HG03103 (cell line): ENCODE results near the gene ERBB4.
A peak's percentile ranks its signal among the peaks of the same experiment; 100 is the strongest.

ENCODE experiments used
- ATAC-seq: cut with Tn5 transposase; IDR thresholded peaks from one replicate; pipeline ENCODE4 v1.9.1; 2021; ENCODE audit warnings: low read depth; ENCODE audit not compliant: unreplicated experiment

The ERBB4 gene

DNA sequence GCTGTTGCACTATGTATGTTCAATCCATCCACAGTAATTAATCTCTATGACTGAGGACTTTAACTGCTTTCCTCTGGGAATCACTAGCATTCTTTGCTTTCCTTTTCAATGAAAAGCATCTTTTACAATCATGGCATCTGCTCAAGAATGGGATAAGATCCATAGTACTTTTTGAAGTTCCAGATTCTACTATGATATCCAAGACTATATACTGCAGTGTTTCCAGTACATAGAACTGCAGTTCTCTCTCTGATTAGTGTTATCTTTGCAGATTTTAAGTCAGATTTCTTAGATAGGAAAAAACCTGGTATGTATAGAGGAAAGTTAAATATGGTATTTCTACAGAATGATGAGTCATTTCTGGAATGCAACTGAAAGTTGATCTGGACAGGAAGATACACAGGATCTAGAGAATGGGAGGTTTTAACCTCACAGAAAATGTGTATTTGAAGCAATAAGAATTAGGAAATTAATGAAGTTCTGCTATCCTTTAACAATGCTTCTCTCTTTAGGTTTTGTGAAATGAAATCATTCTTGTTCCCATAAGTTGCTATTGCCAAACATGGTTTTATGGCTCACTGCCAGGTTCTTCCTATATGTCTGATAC, 670.7 kb downstream of the ERBB4 start:
- ATAC-seq: peak; percentile 81

DNA sequence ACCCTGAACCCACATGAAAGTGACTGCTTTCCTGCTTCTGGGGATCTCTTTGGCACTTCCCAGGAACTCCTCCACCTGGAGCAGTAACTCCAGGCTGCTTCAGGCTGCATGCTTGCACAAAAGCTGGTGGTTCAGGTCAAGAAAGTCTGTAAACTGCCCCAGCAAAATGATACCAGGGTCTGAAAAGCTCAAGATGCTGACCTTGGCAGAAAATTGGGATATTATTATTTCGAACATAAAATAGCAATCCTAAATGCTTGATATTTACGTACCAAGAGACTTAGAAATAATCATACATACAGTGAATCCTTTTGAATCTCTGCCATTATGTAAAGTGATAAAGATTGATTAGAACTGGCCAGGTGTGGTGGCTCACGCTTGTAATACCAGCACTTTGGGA, 674.3 kb downstream of the ERBB4 start:
- ATAC-seq: no peak

- no peak for ATAC-seq
Observed at GRCh38 chr2:211860224-211860623, 678.4 kb downstream of the ERBB4 start.

- no peak for ATAC-seq
Observed at GRCh38 chr2:211854832-211855231, 683.8 kb downstream of the ERBB4 start.

DNA sequence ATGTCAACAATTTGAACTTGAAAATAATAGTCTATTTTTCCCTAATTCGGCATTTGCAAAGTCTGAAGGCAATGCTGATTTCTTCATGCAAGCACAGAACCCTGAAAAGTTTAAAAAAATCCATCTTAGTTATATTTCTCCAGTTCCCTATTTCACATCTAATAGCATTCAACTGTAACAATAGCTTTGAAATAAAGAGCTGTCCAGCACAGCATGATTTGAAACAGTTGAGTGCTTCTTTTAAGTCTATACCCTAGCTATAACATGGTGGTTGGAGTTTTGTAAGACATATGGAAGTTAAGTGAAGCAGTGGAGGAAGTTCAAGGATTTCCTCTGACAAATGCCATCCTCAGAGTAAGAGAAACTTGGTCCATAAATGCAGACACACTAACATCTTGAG, 691.9 kb downstream of the ERBB4 start:
- ATAC-seq: no peak

DNA sequence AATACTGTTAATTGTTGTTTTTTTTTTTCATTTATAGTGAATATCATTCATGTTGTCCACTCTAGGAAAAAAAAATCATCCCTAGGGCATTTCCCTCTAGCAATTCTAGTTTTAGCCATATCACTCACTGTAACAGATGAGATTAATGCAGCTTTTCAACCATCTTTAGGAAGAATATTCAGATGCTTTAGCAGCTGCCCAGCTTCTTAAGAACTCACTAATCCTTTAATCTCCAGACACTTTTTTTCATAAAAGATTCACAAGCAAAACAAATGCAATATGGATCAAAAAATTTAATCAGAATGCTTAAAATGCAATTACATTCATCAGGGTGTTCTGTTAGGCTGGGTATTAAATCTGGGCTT, 692.6 kb downstream of the ERBB4 start:
- no peak for ATAC-seq

- no peak for ATAC-seq
Observed at GRCh38 chr2:211845338-211846035, 693.1 kb downstream of the ERBB4 start.

- no peak for ATAC-seq
Observed at GRCh38 chr2:211837706-211838105, 700.9 kb downstream of the ERBB4 start.

- no peak for ATAC-seq
Observed at GRCh38 chr2:211837206-211837605, 701.4 kb downstream of the ERBB4 start.

- ATAC-seq: no peak
Observed at GRCh38 chr2:211836409-211836808, 702.2 kb downstream of the ERBB4 start.

DNA sequence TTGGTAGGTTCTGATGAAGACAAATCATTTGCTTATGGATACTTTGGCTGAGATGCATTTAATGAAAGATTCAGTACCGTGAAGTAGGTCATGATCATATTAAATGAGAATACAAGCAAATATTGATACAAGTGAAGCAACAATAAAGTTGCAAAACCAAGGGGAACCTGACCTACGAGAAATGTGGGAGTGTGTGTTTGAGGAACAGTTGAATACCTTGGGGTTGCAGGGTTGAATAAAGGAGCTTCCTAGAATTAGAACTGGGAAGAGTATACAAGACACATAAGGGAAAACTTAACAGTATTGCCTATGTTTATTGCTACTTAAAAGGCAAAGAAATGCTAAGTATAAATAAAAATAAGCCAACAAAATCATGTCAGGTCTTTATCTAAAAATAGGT, 702.9 kb downstream of the ERBB4 start:
- ATAC-seq: no peak

DNA sequence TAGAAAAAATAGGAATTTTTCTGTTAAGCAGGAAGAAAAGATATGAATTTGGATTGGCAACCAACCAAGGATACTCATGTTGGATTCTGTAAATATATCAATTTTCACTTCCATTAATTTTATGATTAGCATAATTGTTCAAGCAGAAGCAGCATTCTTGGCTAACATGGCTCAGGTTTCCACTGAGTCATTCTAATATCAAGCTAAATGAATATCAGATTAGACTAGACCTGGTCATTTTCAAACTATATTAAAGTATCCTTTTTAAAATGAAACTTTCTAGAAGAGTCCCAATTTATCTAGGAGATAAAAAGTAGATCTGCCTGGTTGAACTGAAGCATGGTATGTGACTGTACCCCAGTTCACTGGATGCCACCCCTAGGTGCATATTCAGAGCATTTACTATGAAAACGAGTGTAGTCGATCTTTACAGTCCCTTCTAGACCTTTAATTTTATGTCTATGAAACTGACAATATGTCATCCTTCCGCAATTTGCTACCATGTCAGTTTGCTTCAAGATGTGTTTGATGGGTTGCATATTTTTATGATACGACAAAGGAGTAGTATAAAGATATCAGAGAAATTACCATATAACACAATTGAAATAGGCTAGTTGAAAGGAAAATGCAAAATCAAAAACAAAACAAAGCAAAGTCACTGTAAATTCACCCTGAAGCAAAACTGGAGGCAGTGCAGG, 704.9 kb downstream of the ERBB4 start:
- ATAC-seq: no peak

DNA sequence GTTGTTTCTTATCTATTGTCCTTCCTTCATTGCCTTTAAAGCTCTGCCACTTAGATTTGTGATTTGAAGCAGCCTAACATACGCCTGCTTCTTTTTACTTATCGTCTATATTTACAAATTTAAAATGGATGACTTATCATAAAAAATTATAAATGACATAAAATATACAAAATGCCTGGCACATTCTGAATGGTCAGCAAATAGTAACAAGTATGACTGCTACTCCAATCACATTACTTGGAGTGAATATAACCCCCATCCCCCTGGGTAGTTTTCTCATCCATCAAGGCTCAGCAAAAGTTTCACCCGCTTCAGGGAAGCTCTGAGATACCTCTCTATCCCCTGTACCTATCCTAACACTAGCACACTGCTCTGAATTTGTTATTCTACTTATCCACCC, 708.9 kb downstream of the ERBB4 start:
- ATAC-seq: no peak

GRCh38 chr2:211823886-211824479, 714.6 kb downstream of the ERBB4 start:
- no peak for ATAC-seq

DNA sequence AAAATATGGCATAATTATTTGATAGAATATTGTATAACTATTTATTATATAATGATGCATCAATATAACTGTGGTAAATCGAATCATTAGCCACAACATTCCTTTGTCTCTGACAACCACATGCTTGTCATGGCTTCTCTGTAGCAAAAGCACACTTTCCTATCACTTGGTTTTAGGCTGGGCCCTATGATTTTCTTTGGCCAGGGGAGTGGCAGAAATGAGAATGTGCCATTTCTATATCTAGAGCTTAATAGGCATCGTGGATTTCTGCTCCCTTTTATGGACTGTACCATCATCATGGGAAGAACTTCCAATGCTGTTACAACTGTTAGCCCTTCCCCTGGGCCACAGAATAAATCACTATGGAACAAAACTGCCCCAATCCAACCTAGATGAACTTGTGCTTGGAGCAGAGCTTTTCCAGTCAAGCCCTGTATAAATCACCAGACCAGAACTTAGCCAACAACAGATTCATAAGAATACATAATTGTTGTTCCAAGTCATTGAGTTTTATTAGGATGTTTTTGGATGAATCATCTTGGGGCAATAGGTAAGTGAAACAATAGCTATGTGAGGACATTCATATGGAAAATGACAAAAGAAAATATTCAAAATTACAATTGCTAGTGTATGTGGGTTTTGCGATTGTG, 715.8 kb downstream of the ERBB4 start:
- ATAC-seq: no peak

GRCh38 chr2:211816754-211817153, 721.8 kb downstream of the ERBB4 start:
- no peak for ATAC-seq

- ATAC-seq: no peak
Observed at GRCh38 chr2:211812587-211812986, 726.0 kb downstream of the ERBB4 start.

- ATAC-seq: no peak
Observed at GRCh38 chr2:211802666-211803065, 735.9 kb downstream of the ERBB4 start.

DNA sequence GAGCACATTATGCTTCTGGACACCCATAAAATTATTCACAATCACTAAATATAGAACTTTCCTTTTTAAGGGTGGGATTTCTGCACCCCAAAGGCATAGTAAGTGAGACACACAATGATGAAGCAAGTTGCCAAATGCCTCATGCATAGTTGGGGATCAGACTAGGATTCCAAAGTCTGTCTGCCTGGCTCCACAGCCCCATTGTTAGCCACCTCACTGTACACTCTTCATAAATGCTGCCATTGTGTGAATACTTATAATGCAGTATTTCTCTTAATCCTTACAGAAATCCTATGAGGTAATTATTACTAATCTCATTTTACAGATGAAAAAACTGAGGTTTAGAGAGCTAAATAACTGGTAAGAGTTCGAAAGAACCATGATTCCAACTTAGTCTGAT, 738.6 kb downstream of the ERBB4 start:
- no peak for ATAC-seq

GRCh38 chr2:211798868-211799267, 739.7 kb downstream of the ERBB4 start:
- no peak for ATAC-seq

- ATAC-seq: no peak
Observed at GRCh38 chr2:211793690-211794089, 744.9 kb downstream of the ERBB4 start.
